ENCODE measurements around the gene SCLY.
"Not testable (repeated sequence)": the region's sequence is repeated elsewhere in the genome, so short reads cannot be mapped to it uniquely, and the experiment has no call there.

Gene SCLY

DNA sequence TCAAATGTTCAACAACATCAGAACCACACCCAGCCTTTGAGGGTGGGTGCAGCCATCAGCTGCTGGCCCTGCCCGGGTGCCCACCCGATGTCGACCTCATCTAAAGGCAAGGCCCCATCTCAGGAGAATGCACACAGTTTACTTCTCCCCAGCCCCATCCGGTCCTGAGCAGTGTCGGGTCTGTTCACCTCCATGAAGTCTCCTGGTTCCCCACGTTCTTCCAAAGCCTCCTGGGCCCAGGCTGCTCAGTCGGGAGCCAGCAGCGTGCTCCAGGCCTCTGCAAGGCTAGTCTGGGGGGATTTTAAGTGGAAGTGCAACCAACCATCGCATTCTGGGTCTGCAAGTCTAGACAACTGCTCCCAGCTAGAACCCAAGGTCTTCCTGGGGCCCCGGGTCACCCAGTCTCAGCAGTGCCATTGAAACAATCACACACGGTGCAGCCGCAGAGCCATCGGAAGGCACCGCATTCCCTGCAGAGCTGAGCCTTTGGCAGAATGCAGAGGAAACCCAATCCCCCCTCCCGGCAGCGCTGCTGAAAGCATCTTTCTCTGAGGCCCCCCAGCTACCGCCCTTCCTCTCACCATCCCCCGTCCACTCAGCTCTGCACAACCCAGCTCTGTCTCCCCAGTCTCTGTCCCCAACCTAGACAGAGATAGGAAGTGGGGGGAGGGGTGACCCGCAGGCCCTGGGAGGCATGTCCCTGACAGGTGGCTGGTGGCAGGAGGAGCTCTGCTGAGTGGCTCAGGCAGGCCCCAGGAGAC, 47.8 kb downstream of the SCLY start:
- no peak overlapping the region for H3K27ac ChIP-seq (ENCODE audit: low read length)
- DNase-seq (ENCODE audit: low read depth, low spot score), result no peak

DNA sequence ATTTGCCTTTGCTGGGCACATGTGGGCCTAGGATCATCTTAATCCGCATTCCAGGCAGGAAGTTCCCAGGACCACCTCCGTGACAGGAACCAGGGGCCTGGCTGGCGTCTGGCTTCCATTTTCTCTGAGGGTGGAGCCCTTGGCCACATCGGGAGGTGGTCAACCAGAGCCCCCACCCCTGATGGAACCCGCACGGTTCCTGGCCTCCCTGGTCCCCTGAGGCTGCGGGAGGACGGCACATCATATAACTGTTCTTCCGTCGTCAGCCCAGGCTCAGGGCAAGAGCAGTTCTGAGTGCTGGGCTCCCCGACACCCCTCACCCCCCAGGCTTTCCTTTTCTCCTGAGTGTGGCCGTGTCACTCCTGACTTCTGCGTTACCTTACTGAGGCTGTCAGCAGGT, 52.8 kb downstream of the SCLY start:
- no peaks in the 10 kb centered on the region for H3K4me1 ChIP-seq (ENCODE audit: control insufficient read depth, insufficient read depth, low read length)
- no peak overlapping the region for H3K4me3 ChIP-seq (ENCODE audit: low read length)
- H3K27ac ChIP-seq (ENCODE audit: low read length), result no peak overlapping the region
- no peaks in the 10 kb centered on the region; the same call in 1 of the 2 replicates for H3K36me3 ChIP-seq (ENCODE audit: control insufficient read depth, insufficient read depth, low read length)
- H3K9me3 ChIP-seq (ENCODE audit: control insufficient read depth, insufficient read depth, low read length), result no peaks in the 10 kb centered on the region
- DNase-seq (ENCODE audit: low read depth, low spot score), result no peak
- WGBS (ENCODE audit: insufficient coverage, insufficient read length), result no CpG with 5 or more reads among the region's 13 CpGs
- H3K27me3 ChIP-seq (ENCODE audit: control insufficient read depth, insufficient read depth, low read length), result no peaks in the 10 kb centered on the region

More for the DNA sequence above, 47.8 kb downstream of the SCLY start:
- 0 out of 2 replicates have a peak, but pooled peaks cover 3% of the 10 kb centered on the region for H3K4me1 ChIP-seq (ENCODE audit: control insufficient read depth, insufficient read depth, low read length)
- WGBS (ENCODE audit: insufficient coverage, insufficient read length), result no CpG with 5 or more reads among the region's 19 CpGs
- H3K9me3 ChIP-seq (ENCODE audit: control insufficient read depth, insufficient read depth, low read length), result no peaks in the 10 kb centered on the region
- H3K27me3 ChIP-seq (ENCODE audit: control insufficient read depth, insufficient read depth, low read length), result no peaks in the 10 kb centered on the region
- H3K4me3 ChIP-seq (ENCODE audit: low read length), result no peak overlapping the region
- no peaks in the 10 kb centered on the region for H3K36me3 ChIP-seq (ENCODE audit: control insufficient read depth, insufficient read depth, low read length)

GRCh38 chr2:238114331-238114841, 53.6 kb downstream of the SCLY start:
- Histone ChIP-seq H3K9me3 (ENCODE audit: control insufficient read depth, insufficient read depth, low read length) (no peaks in the 10 kb centered on the region), H3K36me3 (ENCODE audit: control insufficient read depth, insufficient read depth, low read length) (no peaks in the 10 kb centered on the region; the same call in 1 of the 2 replicates), H3K4me3 (ENCODE audit: low read length) (no peak overlapping the region), H3K27ac (ENCODE audit: low read length) (no peak overlapping the region), H3K4me1 (ENCODE audit: control insufficient read depth, insufficient read depth, low read length) (no peaks in the 10 kb centered on the region), H3K27me3 (ENCODE audit: control insufficient read depth, insufficient read depth, low read length) (no peaks in the 10 kb centered on the region)
- DNase-seq (ENCODE audit: low read depth, low spot score), result no peak
- WGBS (ENCODE audit: insufficient coverage, insufficient read length), result no CpG with 5 or more reads among the region's 16 CpGs

- H3K27ac ChIP-seq (ENCODE audit: low read length), result no peak overlapping the region
- WGBS (ENCODE audit: insufficient coverage, insufficient read length), result no CpG with 5 or more reads among the region's 32 CpGs
- no peaks in the 10 kb centered on the region for H3K4me1 ChIP-seq (ENCODE audit: control insufficient read depth, insufficient read depth, low read length)
- H3K27me3 ChIP-seq (ENCODE audit: control insufficient read depth, insufficient read depth, low read length), result no peaks in the 10 kb centered on the region
- no peak for DNase-seq (ENCODE audit: low read depth, low spot score)
- no peaks in the 10 kb centered on the region; the same call in 1 of the 2 replicates for H3K36me3 ChIP-seq (ENCODE audit: control insufficient read depth, insufficient read depth, low read length)
- no peaks in the 10 kb centered on the region for H3K9me3 ChIP-seq (ENCODE audit: control insufficient read depth, insufficient read depth, low read length)
- no peak overlapping the region for H3K4me3 ChIP-seq (ENCODE audit: low read length)
Observed at GRCh38 chr2:238114851-238115660, 54.3 kb downstream of the SCLY start.

DNA sequence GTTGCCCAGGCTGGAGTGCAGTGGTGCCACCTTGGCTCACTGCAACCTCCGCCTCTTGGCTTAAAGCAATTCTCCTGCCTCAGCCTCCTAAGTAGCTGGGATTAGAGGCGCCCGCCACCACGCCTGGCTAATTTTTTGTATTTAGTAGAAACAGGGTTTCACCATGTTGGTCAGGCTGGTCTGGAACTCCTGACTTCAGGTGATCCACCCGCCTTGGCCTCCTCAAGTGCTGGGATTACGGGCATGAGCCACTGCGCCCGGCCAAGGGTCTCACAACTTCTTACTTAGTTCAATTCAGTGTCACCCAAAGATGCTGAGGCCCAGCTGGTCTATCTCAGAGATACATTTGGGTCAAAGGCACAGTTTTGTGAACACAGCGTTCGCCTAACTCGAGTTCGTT, 54.9 kb downstream of the SCLY start:
- H3K36me3 ChIP-seq (ENCODE audit: control insufficient read depth, insufficient read depth, low read length); H3K4me1 ChIP-seq (ENCODE audit: control insufficient read depth, insufficient read depth, low read length); H3K27me3 ChIP-seq (ENCODE audit: control insufficient read depth, insufficient read depth, low read length); DNase-seq (ENCODE audit: low read depth, low spot score); H3K27ac ChIP-seq (ENCODE audit: low read length); H3K9me3 ChIP-seq (ENCODE audit: control insufficient read depth, insufficient read depth, low read length); H3K4me3 ChIP-seq (ENCODE audit: low read length): not testable (repeated sequence)
- WGBS (ENCODE audit: insufficient coverage, insufficient read length), result no CpG with 5 or more reads among the region's 12 CpGs

- Histone ChIP-seq H3K4me1 (ENCODE audit: control insufficient read depth, insufficient read depth, low read length) (0 out of 2 replicates have a peak, but pooled peaks cover 1% of the 10 kb centered on the region), H3K27ac (ENCODE audit: low read length) (no peak overlapping the region), H3K9me3 (ENCODE audit: control insufficient read depth, insufficient read depth, low read length) (no peaks in the 10 kb centered on the region), H3K36me3 (ENCODE audit: control insufficient read depth, insufficient read depth, low read length) (no peaks in the 10 kb centered on the region; the same call in 1 of the 2 replicates), H3K4me3 (ENCODE audit: low read length) (no peak overlapping the region), H3K27me3 (ENCODE audit: control insufficient read depth, insufficient read depth, low read length) (no peaks in the 10 kb centered on the region)
- no CpG with 5 or more reads among the region's 21 CpGs for WGBS (ENCODE audit: insufficient coverage, insufficient read length)
- DNase-seq (ENCODE audit: low read depth, low spot score), result no peak
Observed at GRCh38 chr2:238116298-238117198, 55.7 kb downstream of the SCLY start.

DNA sequence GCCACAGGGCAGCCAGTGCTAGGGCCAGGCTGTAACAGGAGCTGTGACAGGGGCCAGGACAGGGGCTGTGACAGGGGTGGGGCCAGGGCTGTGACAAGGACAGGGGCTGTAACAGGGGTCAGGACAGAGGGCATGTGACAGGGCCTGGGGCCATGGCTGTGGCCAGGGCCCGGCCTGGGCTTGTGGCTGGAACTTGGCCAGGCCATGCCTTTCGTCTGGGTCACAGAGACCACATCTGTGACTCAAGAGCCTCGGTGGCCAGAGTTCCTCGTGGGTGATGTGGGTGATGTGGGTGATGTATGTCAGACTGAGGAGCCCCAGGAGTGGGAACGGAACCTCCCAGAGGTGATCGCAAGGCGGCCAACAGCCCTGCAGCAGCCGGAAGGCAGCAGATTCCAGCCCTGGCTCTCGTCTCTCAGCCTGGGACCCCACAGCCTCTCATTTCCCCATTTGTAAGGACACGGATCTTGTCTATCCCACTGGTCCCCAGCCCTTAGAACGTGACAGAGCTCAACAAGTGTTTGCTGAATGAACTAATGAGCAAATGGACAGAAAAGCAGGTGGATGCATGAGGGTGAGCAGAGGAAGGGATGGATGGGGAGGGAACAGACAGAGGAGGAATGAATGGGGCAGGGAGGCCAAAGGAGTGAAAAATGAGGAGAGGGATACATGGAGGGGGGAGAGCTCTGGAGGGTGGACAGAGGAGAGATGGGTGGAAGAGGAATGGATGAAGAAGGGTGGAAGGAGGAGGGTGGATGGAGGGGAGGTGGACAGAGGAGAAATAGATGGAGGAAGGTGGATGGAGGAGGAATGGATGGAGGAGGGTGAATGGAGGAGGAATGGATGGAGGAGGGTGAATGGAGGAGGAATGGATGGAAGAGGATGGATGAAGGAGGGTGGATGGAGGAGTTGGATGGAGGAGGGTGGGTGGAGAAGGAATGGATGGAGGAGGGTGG, 56.7 kb downstream of the SCLY start:
- no peak overlapping the region for H3K27ac ChIP-seq (ENCODE audit: low read length)
- H3K4me1 ChIP-seq (ENCODE audit: control insufficient read depth, insufficient read depth, low read length), result 0 out of 2 replicates have a peak, but pooled peaks cover 1% of the 10 kb centered on the region
- no peaks in the 10 kb centered on the region for H3K9me3 ChIP-seq (ENCODE audit: control insufficient read depth, insufficient read depth, low read length)
- no peaks in the 10 kb centered on the region; the same call in 1 of the 2 replicates for H3K36me3 ChIP-seq (ENCODE audit: control insufficient read depth, insufficient read depth, low read length)
- no peaks in the 10 kb centered on the region for H3K27me3 ChIP-seq (ENCODE audit: control insufficient read depth, insufficient read depth, low read length)
- H3K4me3 ChIP-seq (ENCODE audit: low read length), result no peak overlapping the region
- no CpG with 5 or more reads among the region's 11 CpGs for WGBS (ENCODE audit: insufficient coverage, insufficient read length)
- DNase-seq (ENCODE audit: low read depth, low spot score), result no peak

DNA sequence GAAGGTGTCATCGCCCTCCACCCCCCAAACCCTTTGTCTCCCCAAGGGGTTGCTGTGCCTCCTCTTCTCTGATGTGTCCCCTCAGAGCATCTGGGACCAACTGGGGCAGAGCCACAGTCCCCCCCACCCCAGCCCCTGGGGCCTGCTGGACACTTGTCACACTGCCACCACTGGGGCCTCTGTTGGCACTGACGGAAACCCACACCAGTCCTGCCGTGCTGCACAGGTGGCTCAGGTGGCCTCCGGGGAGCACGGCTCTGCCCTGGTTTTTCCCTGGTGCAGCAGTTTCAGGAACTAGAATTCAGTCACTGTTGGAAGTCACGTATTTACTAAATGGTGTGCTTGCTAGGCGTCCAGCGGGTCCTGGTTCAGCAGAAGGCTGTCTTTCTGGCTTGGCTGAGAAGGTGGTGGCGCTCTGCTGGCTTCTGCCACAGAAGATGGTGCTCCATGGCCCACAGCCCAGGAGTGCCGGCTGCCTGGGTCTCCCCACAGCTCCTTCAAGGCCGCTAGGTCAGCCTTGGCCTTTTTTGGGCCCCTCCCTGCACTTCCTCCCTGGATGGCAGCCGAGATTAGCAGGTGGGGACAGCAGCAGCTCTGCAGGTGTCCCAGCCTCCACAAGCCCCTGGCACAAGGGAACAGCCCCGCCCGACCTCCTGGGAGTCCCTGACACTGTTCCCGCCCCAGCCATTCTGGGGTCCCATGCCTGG, 59.1 kb downstream of the SCLY start:
- WGBS (ENCODE audit: insufficient coverage, insufficient read length), result no CpG with 5 or more reads among the region's 15 CpGs
- Histone ChIP-seq H3K27me3 (ENCODE audit: control insufficient read depth, insufficient read depth, low read length) (no peaks in the 10 kb centered on the region), H3K4me3 (ENCODE audit: low read length) (no peak overlapping the region), H3K9me3 (ENCODE audit: control insufficient read depth, insufficient read depth, low read length) (no peaks in the 10 kb centered on the region), H3K27ac (ENCODE audit: low read length) (no peak overlapping the region), H3K36me3 (ENCODE audit: control insufficient read depth, insufficient read depth, low read length) (no peaks in the 10 kb centered on the region; the same call in 1 of the 2 replicates), H3K4me1 (ENCODE audit: control insufficient read depth, insufficient read depth, low read length) (0 out of 2 replicates have a peak, but pooled peaks cover 3% of the 10 kb centered on the region)
- no peak for DNase-seq (ENCODE audit: low read depth, low spot score)
